Gastroesophageal sphincter (tissue), 4 donors: Measurements from ENCODE around the gene DBP. TPM values are rescaled to one million over a fixed set of nuclear protein-coding genes. Genes with fewer than 3 reads are reported as not detected.

ENCODE experiments used
- ATAC-seq: fragments of 150-250 bp; one replicate; pipeline ENCODE4 v1.9.1; 2016; ENCODE audit warnings: mild to moderate bottlenecking, moderate library complexity
- H3K27ac ChIP-seq, 4 donors: fragments of 200-600 bp; sonication (generic) in 3 of 4; 1 replicate in 3 of 4; 2 replicates in 1 of 4; pipeline ENCODE4 v1.5.1; 2016 to 2019
- H3K27me3 ChIP-seq: fragments of 200-600 bp; sonication (generic); one replicate; pipeline ENCODE4 v1.5.1; 2019
- H3K36me3 ChIP-seq, 2 donors: fragments of 200-600 bp; sonication (generic); one replicate each; pipeline ENCODE4 v1.5.1; 2019; ENCODE audit warnings: control low read depth in 1 of 2
- H3K4me1 ChIP-seq, 3 donors: fragments of 200-600 bp; sonication (generic); 1 replicate in 2 of 3; 2 replicates in 1 of 3; pipeline ENCODE4 v1.5.1; 2016 to 2019; ENCODE audit warnings: control low read depth in 2 of 3
- H3K4me3 ChIP-seq, 2 donors: fragments of 200-600 bp; sonication (generic); one replicate each; pipeline ENCODE4 v1.5.1; 2019; ENCODE audit warnings: mild to moderate bottlenecking in 1 of 2, moderate library complexity in 1 of 2
- H3K9me3 ChIP-seq, 3 donors: fragments of 200-600 bp; sonication (generic); one replicate each; pipeline ENCODE4 v1.5.1; 2017 to 2019; ENCODE audit warnings: control low read depth in 2 of 3
- EP300 ChIP-seq: sonication (generic); formaldehyde crosslinking; IDR thresholded peaks from one replicate; pipeline ENCODE4 v1.6.1; 2017; ENCODE audit warnings: antibody characterized with exemption, mild to moderate bottlenecking
- POLR2A ChIP-seq, 2 donors: fragments of 450-650 bp; IDR thresholded peaks; one replicate each; pipeline ENCODE4 v1.6.1; 2017; ENCODE audit warnings: antibody characterized with exemption in 2 of 2, mild to moderate bottlenecking in 2 of 2, moderate library complexity in 1 of 2
- POLR2AphosphoS5 ChIP-seq: sonication (generic); formaldehyde crosslinking; IDR thresholded peaks from one replicate; pipeline ENCODE4 v1.6.1; 2017; ENCODE audit warnings: antibody characterized with exemption
- WGBS, 2 donors: methylation state at CpG; one replicate each; pipeline ENCODE4 v1.1.5; 2018; ENCODE audit warnings: low coverage in 1 of 2; 5-methylcytosine and 5-hydroxymethylcytosine counted together
- total RNA-seq, 4 donors: library from RNA; depleted of rRNA; stranded (reverse); fragments of >200 nt; gene quantifications; one replicate each; pipeline ENCODE4 v1.1.0, GENCODE V29; 2016
- TF ChIP-seq, protein P1 (sequence below), 4 experiments: fragments of 200-600 bp in 2 of 4; fragments of 450-650 bp in 2 of 4; sonication (generic) in 1 of 4; IDR thresholded peaks; one replicate each; pipeline ENCODE4 v1.5.1; 2017 to 2019; ENCODE audit warnings: antibody characterized with exemption in 4 of 4, mild to moderate bottlenecking in 2 of 4, moderate library complexity in 2 of 4

DBP gene
- total RNA-seq, 4 donors from 2014 or later, result 2.9 to 16.8 (median 8.9) TPM

DNA sequence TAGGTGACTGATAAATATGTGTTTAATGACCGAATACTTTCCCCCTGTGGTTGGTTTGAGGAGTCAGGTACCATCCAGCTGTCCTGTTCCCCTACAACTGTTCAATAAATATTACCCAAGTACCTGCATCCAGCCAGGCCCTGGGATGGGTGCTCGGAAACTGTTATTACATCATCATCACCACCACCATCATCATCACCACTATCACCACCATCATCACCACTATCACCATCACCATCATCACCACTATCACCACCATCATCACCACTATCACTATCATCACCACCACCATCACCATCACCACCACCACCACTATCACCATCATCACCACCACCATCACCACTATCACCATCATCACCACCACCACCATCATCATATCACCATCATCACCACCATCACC lies 31.6 kb upstream of the DBP start:
- Histone ChIP-seq H3K4me3 (no peak overlapping the region), H3K9me3 (no peaks in the 10 kb centered on the region), H3K36me3 (no peaks in the 10 kb centered on the region), H3K4me1 (no peaks in the 10 kb centered on the region), H3K27me3 (no peaks in the 10 kb centered on the region), H3K27ac (no peak overlapping the region)
- TF ChIP-seq EP300, result no peak
- no peak for TF ChIP-seq POLR2AphosphoS5
- TF ChIP-seq, protein P1, sequence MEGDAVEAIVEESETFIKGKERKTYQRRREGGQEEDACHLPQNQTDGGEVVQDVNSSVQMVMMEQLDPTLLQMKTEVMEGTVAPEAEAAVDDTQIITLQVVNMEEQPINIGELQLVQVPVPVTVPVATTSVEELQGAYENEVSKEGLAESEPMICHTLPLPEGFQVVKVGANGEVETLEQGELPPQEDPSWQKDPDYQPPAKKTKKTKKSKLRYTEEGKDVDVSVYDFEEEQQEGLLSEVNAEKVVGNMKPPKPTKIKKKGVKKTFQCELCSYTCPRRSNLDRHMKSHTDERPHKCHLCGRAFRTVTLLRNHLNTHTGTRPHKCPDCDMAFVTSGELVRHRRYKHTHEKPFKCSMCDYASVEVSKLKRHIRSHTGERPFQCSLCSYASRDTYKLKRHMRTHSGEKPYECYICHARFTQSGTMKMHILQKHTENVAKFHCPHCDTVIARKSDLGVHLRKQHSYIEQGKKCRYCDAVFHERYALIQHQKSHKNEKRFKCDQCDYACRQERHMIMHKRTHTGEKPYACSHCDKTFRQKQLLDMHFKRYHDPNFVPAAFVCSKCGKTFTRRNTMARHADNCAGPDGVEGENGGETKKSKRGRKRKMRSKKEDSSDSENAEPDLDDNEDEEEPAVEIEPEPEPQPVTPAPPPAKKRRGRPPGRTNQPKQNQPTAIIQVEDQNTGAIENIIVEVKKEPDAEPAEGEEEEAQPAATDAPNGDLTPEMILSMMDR (IDR thresholded peaks at IDR 0.05), result no peak
- no peak for TF ChIP-seq POLR2A (IDR thresholded peaks at IDR 0.05)
- ATAC-seq, result no peak
- WGBS, 2 donors, result 90 to 100% methylated on average over 2 of the region's 2 CpGs

DNA sequence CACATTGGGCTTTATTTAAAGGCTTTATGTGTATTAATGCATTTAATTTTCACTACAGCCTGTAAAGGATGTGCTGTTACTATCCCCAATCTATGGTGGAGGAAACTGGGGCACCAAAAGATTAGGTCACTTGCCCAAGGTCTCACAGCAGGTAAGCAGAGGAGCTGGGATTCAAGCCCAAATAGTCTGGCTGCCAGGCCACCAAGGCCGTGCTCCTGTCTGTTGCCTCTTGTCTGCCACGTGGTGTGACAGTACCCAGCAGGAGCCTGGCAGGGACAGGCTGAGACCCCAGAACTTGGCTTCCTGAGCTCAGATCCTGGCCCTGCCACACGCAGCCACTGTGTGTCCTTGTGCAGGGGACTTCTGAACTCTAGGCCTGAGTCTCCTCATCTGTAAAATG lies 31.2 kb upstream of the DBP start:
- 100% methylated on average over 1 of the region's 3 CpGs for WGBS, 2 donors
- Histone ChIP-seq H3K4me1 (no peaks in the 10 kb centered on the region), H3K36me3 (no peaks in the 10 kb centered on the region), H3K9me3 (no peaks in the 10 kb centered on the region), H3K27ac (no peak overlapping the region), H3K4me3 (no peak overlapping the region), H3K27me3 (no peaks in the 10 kb centered on the region)
- TF ChIP-seq, protein P1 (IDR thresholded peaks at IDR 0.05), result no peak
- TF ChIP-seq POLR2AphosphoS5 (no peak), EP300 (no peak), POLR2A (IDR thresholded peaks at IDR 0.05) (no peak)
- ATAC-seq, result no peak

DNA sequence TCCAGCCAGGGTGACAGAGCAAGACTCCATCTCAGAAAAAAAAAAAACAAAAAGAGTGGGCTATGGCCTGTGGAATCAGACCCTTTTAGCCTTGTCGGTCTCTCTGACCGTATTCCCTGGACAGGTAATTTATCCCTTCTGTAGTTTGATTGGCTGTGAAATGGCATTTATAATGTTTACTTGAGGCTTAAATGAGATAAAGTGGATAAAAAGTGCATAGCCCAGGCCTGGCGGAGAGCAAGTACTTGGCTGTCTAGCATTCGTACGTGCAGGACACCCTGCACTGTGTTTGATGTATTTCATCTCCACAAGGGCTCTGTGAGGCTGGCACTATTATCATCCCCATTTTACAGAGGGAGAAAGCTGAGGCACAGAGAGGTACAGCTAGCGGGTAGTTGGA lies 28.6 kb upstream of the DBP start:
- Histone ChIP-seq H3K4me3 (no peak overlapping the region), H3K27me3 (no peaks in the 10 kb centered on the region), H3K9me3 (no peaks in the 10 kb centered on the region), H3K27ac (no peak overlapping the region), H3K36me3 (no peaks in the 10 kb centered on the region), H3K4me1 (peaks cover 0 to 6% (median 0%) of the 10 kb centered on the region in 3 donors)
- ATAC-seq, result no peak
- WGBS, 2 donors, result 74 to 91% methylated on average over 5 of the region's 6 CpGs
- TF ChIP-seq, protein P1 (IDR thresholded peaks at IDR 0.05), result no peak
- TF ChIP-seq POLR2AphosphoS5, result no peak
- no peak for TF ChIP-seq POLR2A (IDR thresholded peaks at IDR 0.05)
- no peak for TF ChIP-seq EP300

DNA sequence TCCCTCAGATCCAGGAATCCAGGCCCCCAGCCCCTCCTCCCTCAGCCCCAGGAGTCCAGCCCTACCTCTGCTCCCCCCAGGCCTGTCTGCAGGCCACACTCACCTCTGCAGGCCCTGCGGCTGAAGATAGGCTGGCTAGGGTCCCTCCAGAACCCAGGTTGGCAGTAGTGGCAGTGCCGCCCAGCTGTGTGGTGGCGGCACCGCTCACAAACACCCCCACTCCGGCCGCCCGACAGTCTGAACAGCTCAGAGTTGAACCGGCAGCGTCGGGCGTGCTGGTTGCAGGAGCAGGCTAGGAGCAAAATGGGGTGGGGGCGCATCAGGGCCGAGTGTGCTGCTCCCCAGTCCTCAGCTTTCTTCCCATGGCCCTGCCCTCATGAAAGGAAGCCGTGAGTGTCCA lies 27.3 kb upstream of the DBP start:
- no peaks in the 10 kb centered on the region for H3K36me3 ChIP-seq
- peaks cover 0 to 12% (median 0%) of the 10 kb centered on the region in 3 donors for H3K4me1 ChIP-seq
- 80% methylated on average over 3 of the region's 14 CpGs; no CpG with 5 or more reads in 1 of the 2 donors for WGBS, 2 donors
- no peaks in the 10 kb centered on the region for H3K9me3 ChIP-seq
- TF ChIP-seq EP300 (no peak), POLR2A (IDR thresholded peaks at IDR 0.05) (no peak)
- TF ChIP-seq, protein P1 (IDR thresholded peaks at IDR 0.05), result no peak
- no peaks in the 10 kb centered on the region for H3K27me3 ChIP-seq
- ATAC-seq, result no peak
- no peak overlapping the region for H3K4me3 ChIP-seq
- H3K27ac ChIP-seq, result no peak overlapping the region

DNA sequence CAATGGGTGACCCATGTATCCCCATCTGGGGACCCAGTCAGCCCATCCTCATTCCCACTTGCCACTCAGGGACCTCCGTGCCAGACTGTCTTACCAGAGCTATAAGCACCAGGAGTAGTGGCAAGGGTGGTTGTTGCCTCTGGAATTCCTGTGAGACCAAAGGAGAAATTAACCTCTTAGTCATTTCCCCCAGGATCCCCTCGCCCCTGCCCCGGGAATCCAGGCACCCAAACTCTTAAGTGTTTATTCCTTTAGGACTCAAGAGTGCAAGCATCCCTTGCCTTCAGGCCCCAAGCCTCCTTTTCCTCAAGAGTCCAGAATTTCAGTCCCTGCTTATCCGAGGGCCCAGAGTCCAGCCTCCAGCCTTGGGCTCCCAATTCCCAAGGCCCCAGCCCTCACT lies 26.5 kb upstream of the DBP start:
- no peaks in the 10 kb centered on the region for H3K27me3 ChIP-seq
- no peak overlapping the region for H3K27ac ChIP-seq
- ATAC-seq, result no peak
- 92 to 93% methylated on average over 2 to 3 of the region's 4 CpGs for WGBS, 2 donors
- H3K4me1 ChIP-seq, result peaks cover 0 to 12% (median 0%) of the 10 kb centered on the region in 3 donors
- H3K9me3 ChIP-seq, result no peaks in the 10 kb centered on the region
- TF ChIP-seq POLR2A (IDR thresholded peaks at IDR 0.05) (no peak), POLR2AphosphoS5 (no peak), EP300 (no peak)
- TF ChIP-seq, protein P1 (IDR thresholded peaks at IDR 0.05), result no peak
- H3K36me3 ChIP-seq, result no peaks in the 10 kb centered on the region
- H3K4me3 ChIP-seq, result no peak overlapping the region
